A549 treated with Mapracorat at 1 μM for 4 hours (cell line): ENCODE measurements around the gene CAMLG. TPM values are rescaled to one million over a fixed set of nuclear protein-coding genes. Genes with fewer than 3 reads are reported as not detected.

Source experiments
- total RNA-seq: library from RNA; stranded (reverse); fragments of 200-300 nt; extraction: Qiagen RNA extraction; gene quantifications from 5 replicates; pipeline ENCODE4 v1.2.3, GENCODE V29; 2022

Gene CAMLG
- 23.5 to 29.6 TPM (median 26.1 TPM) in 5 replicates for total RNA-seq

DNA sequence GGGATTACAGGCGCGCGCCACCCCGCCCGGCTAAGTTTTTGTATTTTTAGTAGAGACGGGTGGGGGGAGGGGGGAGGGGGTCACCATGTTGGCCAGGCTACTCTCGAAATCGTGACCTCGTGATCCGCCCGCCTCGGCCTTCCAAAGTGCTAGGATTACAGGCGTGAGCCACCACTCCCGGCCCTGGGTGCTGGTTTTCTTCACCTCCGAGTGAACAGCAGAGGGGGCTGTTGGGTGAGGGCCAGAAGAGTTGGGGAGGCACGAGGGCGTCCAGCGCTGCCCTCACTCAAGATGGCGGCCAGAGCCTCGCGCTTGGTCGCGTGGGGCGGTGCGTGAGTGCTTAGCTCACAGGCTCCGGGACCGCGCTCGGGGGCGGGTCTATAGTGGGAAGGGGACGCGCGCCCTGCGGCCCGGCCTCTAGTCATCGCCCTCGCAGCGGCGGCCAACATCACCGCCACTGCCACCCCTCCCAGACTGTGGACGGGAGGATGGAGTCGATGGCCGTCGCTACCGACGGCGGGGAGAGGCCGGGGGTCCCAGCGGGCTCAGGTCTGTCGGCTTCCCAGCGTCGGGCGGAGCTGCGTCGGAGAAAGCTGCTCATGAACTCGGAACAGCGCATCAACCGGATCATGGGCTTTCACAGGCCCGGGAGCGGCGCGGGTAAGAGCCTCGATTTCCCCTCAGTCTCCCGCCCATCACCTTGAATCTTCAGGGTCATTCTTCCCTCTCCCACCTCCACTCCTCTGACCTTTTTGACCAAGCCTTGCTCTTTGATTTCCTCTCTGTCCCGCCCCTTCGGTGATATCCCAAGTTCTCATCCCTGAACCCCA is at the start of gene CAMLG:
Gene CAMLG (plus strand): TSS at position 416 of the 830 bp plus-strand sequence. CDS start 73 bp downstream, at position 489.

GRCh38 chr5:134758504-134759341 is 20.4 kb downstream of the CAMLG start, which contains the start of gene DDX46:
DDX46 (plus strand) TSS chr5:134758779; CDS start chr5:134758939, 160 bp downstream.

Other genes starting within 250 kb of the CAMLG start
- 28.9 to 41.2 TPM (median 37.8 TPM) in 5 replicates for gene JADE2, start 212.9 kb upstream of the CAMLG start, total RNA-seq
- gene SAR1B, start 105.7 kb upstream of the CAMLG start, total RNA-seq, result 43.7 to 69.4 TPM (median 46.8 TPM) in 5 replicates
- 11.3 to 15.7 TPM (median 13.4 TPM) in 5 replicates for gene SEC24A, start 89.8 kb upstream of the CAMLG start, total RNA-seq
- gene DDX46, start 20.2 kb downstream of the CAMLG start, total RNA-seq, result 51.4 to 68.6 TPM (median 62.7 TPM) in 5 replicates
- 18.2 to 28.2 TPM (median 25.3 TPM) in 5 replicates for gene C5orf24, start 107.4 kb downstream of the CAMLG start, total RNA-seq
- gene TXNDC15, start 135.8 kb downstream of the CAMLG start, total RNA-seq, result 42.9 to 51.8 TPM (median 50.2 TPM) in 5 replicates
- 9.5 to 11.9 TPM (median 10.6 TPM) in 5 replicates for gene PCBD2, start 166.6 kb downstream of the CAMLG start, total RNA-seq
- 0.22 to 0.41 TPM (median 0.37 TPM) in 5 replicates for gene CATSPER3, start 229.4 kb downstream of the CAMLG start, total RNA-seq